Muscle of back (tissue), 11 donors: ENCODE data around the gene KIAA0753. TPM values are rescaled to one million over a fixed set of nuclear protein-coding genes. Genes with fewer than 3 reads are reported as not detected.

Experiments
- DNase-seq, 3 donors: peaks; one replicate each; pipeline versions ENCODE4 v3.0.0 to v3.0.0-alpha.2; 2013
- polyA plus RNA-seq, 10 donors: library from polyadenylated mRNA; unstranded; fragments of 120-200 nt; gene quantifications; one replicate each; pipeline ENCODE4 v1.2.1, GENCODE V29; 2013; ENCODE audit not compliant: insufficient read length in 10 of 10

The KIAA0753 gene
- polyA plus RNA-seq, 10 donors, result 8.9 to 17.7 (median 11.8) TPM

DNA sequence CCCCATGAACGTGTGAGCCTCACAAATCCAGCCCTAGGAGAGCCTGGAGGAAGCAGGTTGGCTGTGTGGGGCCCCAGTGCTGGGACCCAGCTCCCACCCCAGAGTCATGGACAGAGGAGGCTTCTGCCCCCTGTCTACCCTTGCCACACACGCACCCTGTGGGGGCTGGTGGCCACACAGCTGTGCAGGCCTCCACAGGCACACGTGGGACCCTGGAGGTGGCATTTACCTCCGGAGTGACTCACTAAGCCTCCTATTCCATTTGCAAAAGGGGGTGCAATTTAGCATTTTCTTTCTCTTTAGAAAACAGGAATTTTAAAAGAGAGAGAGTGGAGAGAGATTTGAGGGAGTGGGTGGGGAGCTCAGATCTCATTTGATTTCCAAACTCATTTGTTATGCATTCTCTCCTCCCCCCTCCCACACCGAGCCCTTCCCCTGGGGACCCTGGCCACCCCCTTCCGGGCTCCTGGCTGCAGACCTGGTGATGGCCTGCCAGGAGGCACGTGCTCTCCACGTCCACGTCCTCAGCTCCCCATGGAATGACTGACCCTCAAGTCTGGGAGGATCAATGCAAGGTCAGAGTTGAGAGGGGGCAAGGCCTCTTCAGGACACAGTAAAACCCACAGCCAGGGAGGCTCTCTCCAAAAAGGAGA lies 91.0 kb downstream of the KIAA0753 start:
- no peak for DNase-seq

DNA sequence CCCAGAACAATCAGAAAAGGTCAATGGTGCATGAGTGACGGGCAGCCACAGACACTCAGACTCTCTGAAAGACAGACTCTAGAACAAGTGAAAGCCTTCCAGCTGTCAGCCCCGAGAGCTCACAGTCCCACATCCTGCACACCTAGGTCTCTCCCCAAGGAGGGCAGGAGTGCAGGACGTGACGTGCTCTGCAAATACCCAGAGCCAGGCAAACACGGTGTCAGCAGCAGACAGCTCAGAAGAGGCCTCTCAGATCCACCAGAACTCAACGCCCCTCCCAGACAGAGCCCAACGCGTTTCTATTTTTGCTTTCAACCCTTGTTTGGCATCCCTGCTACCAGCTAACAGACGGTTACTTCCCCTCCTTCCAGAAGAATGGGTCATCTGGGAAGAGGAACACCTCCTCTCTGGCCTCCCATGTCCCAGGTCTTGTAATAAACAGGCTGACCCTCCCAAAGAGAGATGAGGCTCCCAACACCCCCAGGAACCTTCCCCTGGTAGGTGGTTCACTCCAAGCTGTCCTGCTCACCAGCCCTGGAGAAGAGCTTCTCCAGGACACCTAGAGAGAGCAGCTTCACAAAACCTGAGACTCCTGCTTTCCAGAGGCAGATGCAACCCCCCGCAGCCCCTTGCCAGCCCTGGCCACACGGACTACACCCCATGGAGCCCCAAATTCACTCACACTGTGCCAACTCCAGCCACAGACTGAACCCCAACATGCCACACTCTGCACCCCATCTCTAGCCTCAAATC lies 91.8 kb downstream of the KIAA0753 start:
- DNase-seq, result no peak

DNA sequence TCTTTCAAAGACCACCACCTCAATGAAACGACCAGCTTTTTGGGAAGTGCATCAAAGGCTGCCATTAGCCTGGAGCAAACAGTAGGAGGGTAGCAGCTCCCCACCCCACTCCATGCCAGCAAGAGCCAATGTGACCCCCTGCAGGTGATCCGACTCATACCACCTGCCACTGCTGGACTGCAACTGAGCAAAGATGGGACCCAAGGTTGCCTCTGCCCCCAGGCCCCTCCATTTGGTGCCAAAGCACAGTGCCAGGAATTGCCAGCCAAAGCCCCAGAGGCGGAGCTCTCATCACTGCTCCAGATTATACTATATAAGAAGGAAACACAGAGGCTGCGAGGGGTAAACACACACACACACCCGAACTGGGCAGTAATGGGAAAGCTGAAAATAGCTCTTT lies 92.5 kb downstream of the KIAA0753 start:
- DNase-seq, result no peak

DNA sequence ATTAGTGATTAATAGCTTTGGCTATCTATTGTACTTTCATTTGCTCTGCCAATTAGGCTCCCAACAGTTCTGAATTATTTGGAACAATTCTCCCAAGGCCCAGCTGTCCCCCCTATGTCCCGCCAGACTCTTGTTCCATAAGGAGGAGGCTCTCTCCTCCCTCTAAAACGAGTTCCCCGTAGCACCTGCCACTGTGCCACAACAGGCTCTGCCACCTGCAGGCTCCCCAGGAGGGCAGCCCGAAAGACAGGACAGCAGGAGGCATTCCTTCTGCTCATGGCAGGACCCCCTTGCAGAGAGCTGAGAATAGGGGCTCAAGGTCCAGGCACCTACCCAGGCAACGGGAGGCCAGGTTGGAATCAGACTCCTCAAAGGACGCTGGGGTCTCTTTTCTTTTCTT lies 93.2 kb downstream of the KIAA0753 start:
- no peak for DNase-seq

DNA sequence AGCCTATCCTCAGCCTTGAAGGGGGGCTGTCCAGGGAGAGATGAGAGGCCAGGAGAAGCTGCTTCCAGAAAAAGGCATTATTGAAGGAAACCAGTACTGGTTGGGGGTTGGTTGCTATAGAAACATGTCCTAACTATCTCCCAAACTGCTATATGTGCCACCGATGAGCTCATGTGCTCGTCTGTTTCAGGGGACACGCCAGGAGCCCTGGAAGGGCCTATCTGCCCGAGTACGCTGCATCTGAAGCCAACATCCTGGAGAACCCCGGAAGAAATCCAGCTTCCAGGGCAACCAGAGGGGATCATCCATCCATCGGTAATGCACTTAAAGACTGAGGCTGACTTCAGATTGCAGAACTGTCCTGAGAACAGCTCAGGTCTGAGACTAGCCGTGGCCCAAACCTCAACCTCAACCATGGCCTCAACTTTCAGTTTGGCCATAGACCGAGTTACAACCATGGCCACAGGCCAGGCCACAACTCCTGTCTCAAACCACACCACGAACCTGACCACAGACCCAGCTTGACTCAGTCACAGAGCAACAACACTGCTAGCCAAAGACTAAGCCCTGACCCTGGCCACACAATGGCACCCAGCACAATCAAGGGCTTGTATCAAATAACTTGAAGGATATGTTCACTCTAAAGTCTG lies 94.3 kb downstream of the KIAA0753 start:
- no peak for DNase-seq

DNA sequence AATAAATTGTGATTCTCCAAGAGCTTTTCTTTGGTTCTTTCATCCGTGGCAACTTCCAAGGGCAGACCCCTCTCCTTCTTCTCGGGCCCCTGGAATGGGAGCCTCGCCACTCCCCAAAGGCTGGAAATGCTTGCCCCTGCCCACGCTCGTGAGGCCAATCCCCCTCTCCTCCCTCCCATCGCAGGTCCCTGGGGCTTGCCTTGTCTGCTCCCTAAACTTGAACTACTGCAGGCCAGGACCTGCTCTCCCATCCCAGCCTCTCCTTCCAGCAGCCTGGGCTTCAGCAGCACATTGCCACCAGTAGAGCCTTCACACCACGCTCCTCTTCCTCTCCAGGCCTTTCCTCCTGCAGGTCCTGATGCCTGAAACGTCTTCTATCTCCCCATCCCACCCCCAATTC lies 95.2 kb downstream of the KIAA0753 start:
- no peak for DNase-seq

DNA sequence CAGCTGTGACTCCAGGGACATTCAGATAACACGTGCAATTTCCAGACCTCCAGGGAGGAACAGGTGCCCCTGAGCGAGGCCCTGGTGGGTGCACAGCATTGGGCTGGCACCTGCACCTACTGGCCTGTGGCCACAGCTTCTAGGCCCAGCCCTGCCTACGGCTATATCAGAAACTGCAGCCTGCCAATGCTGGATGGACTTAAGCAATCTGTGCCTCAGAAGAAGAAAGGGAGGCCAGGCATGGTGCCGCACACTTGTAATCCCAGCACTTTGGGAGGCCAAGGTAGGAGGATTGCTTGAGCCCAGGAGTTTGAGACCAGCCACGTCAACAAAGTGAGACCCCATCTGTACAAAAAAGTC lies 96.5 kb downstream of the KIAA0753 start:
- no peak for DNase-seq

DNA sequence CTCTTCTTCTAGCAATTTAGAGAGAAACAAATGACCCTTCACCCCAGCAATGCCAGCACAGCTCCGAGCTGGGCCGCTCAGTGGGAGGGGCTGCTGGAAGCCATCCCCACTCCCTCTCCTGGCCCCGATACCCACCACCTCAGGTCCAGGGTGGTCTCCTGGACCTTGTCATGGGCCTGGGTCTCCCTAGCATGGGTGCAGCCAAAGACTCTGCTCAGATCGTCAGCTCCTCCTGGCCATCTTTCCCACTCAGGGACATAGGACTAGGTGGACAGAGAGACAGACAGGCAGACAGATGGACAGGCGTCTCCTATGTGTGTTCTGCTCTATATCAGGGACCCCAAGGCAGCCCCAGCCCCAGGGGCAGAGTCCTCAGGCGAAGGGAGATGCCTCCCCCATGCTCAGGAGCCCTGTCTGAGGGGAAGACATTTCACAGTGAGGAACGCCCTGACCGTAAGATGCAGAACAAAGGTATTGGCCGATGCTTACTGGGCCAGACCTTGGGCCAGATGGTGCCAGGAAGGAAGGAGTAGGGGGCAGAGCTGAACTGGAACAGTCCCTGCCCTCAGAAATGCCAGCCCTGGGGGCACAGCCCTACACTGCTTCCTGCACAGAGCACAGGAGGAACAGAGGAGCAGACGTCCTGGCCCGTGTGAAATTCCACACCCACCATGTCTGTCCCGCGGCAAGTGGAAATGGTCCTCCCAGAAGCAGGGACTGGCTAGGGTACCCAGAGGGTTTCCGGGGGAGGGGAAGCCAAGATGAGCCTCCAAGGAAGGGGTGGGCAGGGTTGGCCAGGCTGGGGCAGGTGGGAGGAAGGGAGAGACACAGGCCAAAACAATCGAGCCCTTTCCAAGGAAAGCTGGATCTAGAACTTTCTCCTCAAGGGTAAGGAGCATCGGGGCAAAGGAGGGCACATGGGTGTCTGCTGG lies 97.2 kb downstream of the KIAA0753 start:
- DNase-seq, result no peak

DNA sequence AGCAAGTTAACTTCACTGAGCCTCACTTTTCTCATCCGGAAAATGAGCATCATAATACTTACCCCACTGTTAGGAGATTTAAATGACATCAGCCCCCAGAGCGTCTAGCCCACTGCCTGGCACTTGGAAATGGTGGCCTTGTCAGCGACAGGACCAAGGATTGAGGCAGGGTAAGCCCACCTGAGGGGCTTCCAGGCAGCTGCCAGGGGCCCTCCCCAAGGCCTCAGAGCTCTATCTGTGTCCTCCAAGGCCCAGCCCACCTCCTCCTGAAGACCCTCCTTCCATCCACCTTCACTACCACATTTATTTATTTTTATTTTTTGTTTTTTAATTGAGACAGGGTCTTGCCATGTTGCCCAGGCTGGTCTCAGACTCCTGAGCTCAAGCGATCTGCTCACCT lies 97.9 kb downstream of the KIAA0753 start:
- no peak for DNase-seq

DNA sequence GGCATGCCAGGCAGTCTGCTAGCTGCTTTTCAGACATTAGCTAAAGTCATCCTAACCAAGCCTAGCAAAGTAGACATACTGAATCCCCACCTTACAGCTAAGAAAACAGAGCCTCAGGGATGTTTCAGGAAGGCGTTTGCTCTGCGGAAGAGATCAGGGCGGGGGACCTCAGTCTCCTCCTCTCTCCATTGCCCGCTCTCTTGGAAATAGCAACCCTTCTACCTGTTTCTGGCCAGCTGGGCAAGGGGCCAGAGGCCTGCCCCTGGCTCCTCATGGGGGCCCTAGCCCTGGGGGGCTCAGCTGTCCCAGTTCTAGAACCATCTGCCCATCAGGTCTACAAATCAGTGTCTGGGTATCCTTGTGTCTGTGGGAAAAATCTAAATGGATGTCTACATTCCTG lies 98.6 kb downstream of the KIAA0753 start:
- no peak for DNase-seq

DNA sequence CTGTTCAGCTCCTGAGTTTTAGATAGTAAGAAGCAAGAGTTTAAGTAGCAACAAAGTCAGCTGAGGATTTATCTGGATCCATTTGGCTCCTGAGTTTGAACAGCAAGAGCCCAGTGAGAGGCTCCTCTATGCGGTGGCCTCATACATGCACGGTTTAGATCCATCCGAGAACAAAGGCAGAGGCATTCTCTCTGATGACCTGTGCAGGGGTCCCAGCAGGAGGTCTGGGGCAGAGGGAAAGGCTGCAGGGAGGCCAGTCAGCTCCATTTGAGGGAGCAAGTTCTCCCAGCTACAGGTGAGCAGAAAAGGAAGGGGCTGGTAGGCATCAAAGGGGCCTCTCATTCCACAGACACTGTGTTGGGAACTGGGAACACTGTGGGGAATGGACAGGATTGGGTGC lies 100.6 kb downstream of the KIAA0753 start:
- DNase-seq, result no peak

DNA sequence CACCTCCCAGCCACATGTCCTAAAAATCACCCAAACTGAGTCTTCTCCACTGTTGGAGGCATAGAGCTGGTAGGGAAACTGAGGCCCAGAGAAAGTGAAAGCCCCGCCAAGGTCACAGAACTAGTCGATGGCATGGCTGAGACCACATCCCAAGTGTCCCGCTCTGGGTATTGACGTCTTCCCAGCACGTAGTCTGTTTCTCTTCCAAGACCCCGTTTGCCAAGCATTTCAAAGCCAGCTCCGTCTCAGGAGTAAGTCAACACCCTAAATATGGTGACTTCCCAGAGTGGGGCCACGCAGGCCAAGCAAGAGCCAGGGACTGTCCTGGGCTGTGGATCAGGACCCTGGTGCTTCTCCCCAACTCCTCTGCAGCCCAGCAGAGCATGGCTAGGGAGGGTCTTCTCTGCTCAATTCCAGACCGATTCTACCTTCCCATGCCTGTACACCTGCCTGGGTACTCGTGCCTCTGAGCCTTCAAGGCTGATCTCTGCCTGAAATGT lies 103.9 kb downstream of the KIAA0753 start:
- no peak for DNase-seq

DNA sequence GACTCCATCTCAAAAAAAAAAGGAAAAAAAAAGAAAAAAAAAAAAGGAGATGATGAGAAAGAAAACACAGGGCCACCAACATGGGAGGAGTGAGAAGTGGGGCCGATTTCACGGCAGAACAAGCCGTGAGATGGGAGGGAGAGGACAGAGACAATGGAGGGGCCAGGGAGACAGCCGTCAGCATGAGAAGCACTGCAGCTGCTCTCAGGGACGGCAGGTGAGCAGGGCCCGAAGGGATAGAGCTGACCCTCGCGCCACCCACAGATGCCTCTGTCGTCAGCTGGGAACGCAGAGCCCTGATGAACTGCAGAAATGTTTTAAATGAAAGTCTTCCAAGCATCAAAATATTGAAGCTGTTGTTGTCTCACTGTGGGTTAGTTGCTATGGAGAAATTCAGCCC lies 104.5 kb downstream of the KIAA0753 start:
- no peak for DNase-seq

DNA sequence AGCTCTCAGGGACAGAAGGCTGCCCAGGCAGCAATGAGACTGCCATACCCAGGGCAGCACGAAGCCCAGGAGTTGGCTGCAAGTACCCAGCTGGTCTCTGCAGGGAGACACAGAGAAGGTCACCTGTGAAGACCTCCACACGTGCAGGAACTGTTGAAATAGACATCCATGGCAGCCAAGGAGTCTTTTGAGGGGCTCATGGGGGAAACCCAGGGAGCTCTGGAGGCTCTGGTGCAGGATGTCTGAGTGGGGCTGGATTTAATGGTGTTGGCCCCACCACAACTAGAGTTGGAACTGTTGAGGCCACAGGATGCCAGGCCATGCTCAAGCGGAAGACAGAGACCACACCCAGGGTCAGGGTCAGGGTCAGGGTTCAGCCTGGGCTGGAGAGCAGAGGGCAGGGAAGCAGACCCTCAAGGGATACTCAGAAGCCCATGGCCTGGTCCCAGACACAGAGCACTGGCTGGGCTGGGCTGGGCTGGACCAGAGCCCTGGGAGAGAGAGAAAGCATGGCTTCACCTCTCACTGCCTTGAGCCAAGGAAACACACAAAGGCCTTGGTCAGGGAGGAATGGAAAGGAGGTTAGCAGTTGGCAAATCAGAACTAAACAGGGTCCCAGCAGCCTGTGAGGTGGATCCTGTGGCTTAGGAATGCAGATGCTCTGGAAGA lies 105.5 kb downstream of the KIAA0753 start:
- DNase-seq, result no peak

DNA sequence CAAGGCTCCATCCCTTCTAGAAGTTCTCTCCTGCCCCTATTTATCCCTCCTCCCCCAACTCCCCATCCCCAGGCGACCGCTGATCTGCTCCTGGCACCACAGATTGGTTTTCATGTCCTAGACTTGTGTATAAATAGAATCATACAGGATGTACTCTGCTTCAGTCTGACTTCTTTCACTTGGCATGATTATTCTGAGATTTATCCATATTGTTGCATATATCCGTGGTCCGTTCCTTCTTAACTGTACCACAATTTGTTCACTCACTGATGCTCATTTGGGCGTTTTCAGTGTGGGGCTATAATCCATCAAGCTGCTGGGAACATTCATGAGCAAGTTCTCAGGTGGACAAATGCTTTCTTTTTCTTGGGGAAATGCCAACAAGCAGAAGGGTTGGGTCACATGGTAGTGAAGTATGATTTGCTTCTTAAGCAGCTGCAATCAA lies 108.0 kb downstream of the KIAA0753 start:
- DNase-seq, result no peak

DNA sequence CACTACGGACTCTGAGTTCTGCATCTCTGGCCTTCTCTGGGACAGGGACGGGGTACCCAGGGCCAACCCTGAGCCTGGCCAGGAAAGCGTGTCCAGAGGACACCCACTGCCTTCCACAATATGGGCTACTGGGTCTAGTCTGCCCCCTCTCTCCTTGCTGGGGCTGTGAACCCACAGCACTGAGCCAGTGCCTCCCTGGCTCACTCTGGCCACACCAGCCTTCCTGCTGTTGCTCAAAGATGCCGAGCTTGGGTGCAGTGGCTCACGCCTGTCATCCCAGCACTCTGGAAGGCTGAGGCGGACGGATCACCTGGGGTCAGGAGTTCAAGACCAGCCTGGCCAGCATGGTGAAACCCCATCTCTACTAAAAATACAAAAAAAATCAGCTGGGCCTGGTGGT lies 108.9 kb downstream of the KIAA0753 start:
- DNase-seq, result no peak

DNA sequence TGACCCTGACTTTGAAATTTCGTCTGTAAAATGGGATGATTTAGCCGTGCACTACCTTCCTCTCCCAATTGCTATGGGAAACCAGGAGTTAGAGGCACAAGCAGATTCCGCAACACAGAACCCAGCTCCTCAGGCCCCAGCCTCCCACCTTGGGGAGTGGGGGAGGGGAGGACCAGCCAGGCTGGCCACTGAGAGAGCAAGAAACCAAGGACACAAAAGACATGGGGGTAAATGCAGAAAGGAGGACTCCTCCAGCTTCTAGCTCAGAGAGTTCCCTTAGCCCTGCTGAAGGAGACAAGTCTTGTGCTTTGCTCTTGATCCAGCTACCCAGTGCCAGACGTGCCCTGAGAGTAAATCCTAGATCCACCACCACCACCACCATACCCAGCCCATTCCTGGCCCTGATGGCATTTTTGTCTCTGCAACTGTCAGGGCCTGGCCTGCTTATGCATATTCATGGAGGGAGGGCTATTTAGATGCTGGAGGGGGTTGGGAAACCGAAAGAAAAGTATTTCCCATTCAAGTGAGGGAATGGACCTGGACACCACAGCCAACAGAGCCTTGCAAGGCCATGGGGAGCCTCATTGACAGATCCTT lies 110.1 kb downstream of the KIAA0753 start:
- no peak for DNase-seq

DNA sequence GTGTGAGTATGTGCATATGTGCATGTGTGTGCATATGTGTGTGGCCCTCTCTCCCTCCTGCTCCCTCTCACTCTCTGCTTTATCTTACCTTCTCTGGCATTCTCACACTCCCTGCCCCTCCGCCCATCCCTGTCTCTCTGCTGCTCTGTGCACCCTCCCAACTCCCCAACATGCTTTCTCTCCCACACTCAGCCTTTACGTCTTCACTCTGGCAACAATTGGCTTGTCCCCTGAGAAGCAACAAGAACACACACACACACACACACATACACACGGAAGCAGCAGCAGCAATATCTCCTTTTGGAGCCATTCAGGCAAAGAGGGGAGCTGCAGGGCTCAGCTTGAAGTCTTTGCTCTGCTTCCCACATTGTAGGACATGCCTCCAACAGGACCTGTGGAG lies 112.0 kb downstream of the KIAA0753 start:
- DNase-seq, result no peak
